ENCODE measurements around the gene LTF. TPM values are rescaled to one million over a fixed set of nuclear protein-coding genes. Genes with fewer than 3 reads are reported as not detected.
A peak's percentile ranks its signal among the peaks of the same experiment; 100 is the strongest.

LTF gene
- total RNA-seq, 6 donors from 2014 or later, result 3.3 to 85.9 (median 12.5) TPM

GRCh38 chr3:46472736-46473135 is 8.0 kb upstream of the LTF start:
- H3K27me3 ChIP-seq, result no peaks in the 10 kb centered on the region
- TF ChIP-seq, protein P1, sequence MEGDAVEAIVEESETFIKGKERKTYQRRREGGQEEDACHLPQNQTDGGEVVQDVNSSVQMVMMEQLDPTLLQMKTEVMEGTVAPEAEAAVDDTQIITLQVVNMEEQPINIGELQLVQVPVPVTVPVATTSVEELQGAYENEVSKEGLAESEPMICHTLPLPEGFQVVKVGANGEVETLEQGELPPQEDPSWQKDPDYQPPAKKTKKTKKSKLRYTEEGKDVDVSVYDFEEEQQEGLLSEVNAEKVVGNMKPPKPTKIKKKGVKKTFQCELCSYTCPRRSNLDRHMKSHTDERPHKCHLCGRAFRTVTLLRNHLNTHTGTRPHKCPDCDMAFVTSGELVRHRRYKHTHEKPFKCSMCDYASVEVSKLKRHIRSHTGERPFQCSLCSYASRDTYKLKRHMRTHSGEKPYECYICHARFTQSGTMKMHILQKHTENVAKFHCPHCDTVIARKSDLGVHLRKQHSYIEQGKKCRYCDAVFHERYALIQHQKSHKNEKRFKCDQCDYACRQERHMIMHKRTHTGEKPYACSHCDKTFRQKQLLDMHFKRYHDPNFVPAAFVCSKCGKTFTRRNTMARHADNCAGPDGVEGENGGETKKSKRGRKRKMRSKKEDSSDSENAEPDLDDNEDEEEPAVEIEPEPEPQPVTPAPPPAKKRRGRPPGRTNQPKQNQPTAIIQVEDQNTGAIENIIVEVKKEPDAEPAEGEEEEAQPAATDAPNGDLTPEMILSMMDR (IDR thresholded peaks at IDR 0.05), result no peak
- TF ChIP-seq POLR2AphosphoS5 (IDR thresholded peaks at IDR 0.05) (no peak), EP300 (IDR thresholded peaks at IDR 0.05) (no peak), POLR2A (IDR thresholded peaks at IDR 0.05) (no peak)
- DNase-seq (no peak), ATAC-seq (ENCODE audit: low FRiP score in 2 of 2) (no peak)
- 88 to 94% methylated on average over 2 of the region's 2 CpGs for WGBS, 2 donors
- peaks cover 0 to 7% (median 0%) of the 10 kb centered on the region in 4 donors for H3K9me3 ChIP-seq
- no peaks in the 10 kb centered on the region for H3K36me3 ChIP-seq
- peaks cover 0 to 12% (median 3%) of the 10 kb centered on the region in 4 donors for H3K4me1 ChIP-seq
- no peak overlapping the region for H3K4me3 ChIP-seq
- H3K27ac ChIP-seq, result no peak overlapping the region

- H3K4me3 ChIP-seq, result no peak overlapping the region
- no peaks in the 10 kb centered on the region for H3K27me3 ChIP-seq
- no peak overlapping the region for H3K27ac ChIP-seq
- no peak for DNase-seq
- WGBS, 2 donors, result 94% methylated on average over 5 of the region's 5 CpGs
- peaks cover 0 to 7% (median 0%) of the 10 kb centered on the region in 4 donors for H3K9me3 ChIP-seq
- H3K36me3 ChIP-seq, result no peaks in the 10 kb centered on the region
- TF ChIP-seq EP300 (IDR thresholded peaks at IDR 0.05), result no peak
- no peak for TF ChIP-seq POLR2A (IDR thresholded peaks at IDR 0.05)
- TF ChIP-seq, protein P1 (IDR thresholded peaks at IDR 0.05), result no peak
- TF ChIP-seq POLR2AphosphoS5 (IDR thresholded peaks at IDR 0.05), result no peak
- H3K4me1 ChIP-seq, result peaks cover 0 to 12% (median 3%) of the 10 kb centered on the region in 4 donors
- no peak for ATAC-seq (ENCODE audit: low FRiP score in 2 of 2)
Measured at GRCh38 chr3:46471371-46471914, 6.7 kb upstream of the LTF start.

- 79 to 97% methylated on average over 4 of the region's 4 CpGs for WGBS, 2 donors
- H3K27ac ChIP-seq, result no peak overlapping the region
- H3K4me1 ChIP-seq, result peaks cover 0 to 12% (median 3%) of the 10 kb centered on the region in 4 donors
- no peak overlapping the region for H3K4me3 ChIP-seq
- DNase-seq (no peak), ATAC-seq (ENCODE audit: low FRiP score in 2 of 2) (no peak)
- H3K36me3 ChIP-seq, result no peaks in the 10 kb centered on the region
- H3K9me3 ChIP-seq, result peaks cover 0 to 7% (median 0%) of the 10 kb centered on the region in 4 donors
- TF ChIP-seq POLR2A (IDR thresholded peaks at IDR 0.05) (no peak), EP300 (IDR thresholded peaks at IDR 0.05) (no peak), POLR2AphosphoS5 (IDR thresholded peaks at IDR 0.05) (no peak)
- TF ChIP-seq, protein P1 (IDR thresholded peaks at IDR 0.05), result no peak
- no peaks in the 10 kb centered on the region for H3K27me3 ChIP-seq
Measured at GRCh38 chr3:46470831-46471230, 6.1 kb upstream of the LTF start.

DNA sequence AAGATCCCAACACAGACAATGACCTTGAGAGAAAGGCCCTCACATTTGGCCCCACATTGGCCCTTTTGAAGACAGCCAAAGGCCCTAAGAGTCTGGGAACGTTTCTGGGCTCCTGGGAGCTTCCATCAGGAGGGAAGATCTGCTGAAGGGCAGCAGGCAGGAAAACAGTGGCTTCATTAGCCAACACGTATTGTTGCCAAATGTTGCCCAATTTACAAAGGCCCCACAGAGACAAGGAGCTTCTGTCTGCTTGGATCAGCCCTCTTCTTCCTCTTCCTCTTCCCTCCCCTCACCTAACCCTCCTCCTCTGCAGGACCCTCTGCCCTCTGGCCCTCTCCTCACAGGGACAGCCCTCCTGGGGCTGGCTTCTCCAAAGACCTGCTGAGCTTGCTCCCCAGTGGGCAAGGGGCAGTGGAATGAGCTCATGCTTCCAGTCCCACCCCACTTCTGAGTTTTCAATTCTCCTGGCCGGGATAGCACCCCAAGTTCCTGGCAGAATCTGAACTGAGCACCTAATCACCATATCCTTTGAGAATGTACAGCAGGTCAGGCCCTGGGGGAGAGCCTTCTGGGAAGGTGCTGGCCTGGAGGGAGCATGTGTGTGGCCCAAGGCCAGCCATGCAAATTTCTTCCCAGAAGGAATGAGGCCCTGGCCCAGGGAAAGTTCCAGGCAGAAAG is 5.1 kb upstream of the LTF start:
- WGBS, 2 donors, result 41 to 60% methylated on average over 3 of the region's 3 CpGs
- H3K27me3 ChIP-seq, result no peaks in the 10 kb centered on the region
- DNase-seq (no peak), ATAC-seq (ENCODE audit: low FRiP score in 2 of 2) (peak in 1 of 2 donors; percentile 32)
- TF ChIP-seq, protein P1 (IDR thresholded peaks at IDR 0.05), result no peak
- no peak for TF ChIP-seq POLR2A (IDR thresholded peaks at IDR 0.05)
- TF ChIP-seq EP300 (IDR thresholded peaks at IDR 0.05), result no peak
- TF ChIP-seq POLR2AphosphoS5 (IDR thresholded peaks at IDR 0.05), result no peak
- H3K36me3 ChIP-seq, result no peaks in the 10 kb centered on the region
- H3K27ac ChIP-seq, result peak overlapping the region in 1 of 4 donors; percentile 47
- H3K4me1 ChIP-seq, result peaks cover 0 to 17% (median 5%) of the 10 kb centered on the region in 4 donors
- peaks cover 0 to 5% (median 0%) of the 10 kb centered on the region in 4 donors for H3K9me3 ChIP-seq
- no peak overlapping the region for H3K4me3 ChIP-seq
